Stimulated activated CD8-positive, alpha-beta memory T cell treated with anti-CD3 and anti-CD28 coated beads, Interleukin-12 subunit alpha, Interleukin-12 subunit beta, amount 100 ng/mL, for 24 hours (primary cell): ENCODE measurements around the gene ZNF665.
"Not testable (repeated sequence)": the region's sequence is repeated elsewhere in the genome, so short reads cannot be mapped to it uniquely, and the experiment has no call there.

Experiments
- DNase-seq: peaks from one replicate; pipeline ENCODE4 v3.0.0-alpha.2; 2020; ENCODE audit errors: extremely low read depth

The ZNF665 gene

GRCh38 chr19:53157626-53158025, 35.5 kb downstream of the ZNF665 start:
- no peak for DNase-seq

- DNase-seq, result no peak
These were observed 36.3 kb downstream of the ZNF665 start for GRCh38 chr19:53156850-53157249.

- no peak for DNase-seq
These were observed 45.5 kb downstream of the ZNF665 start for GRCh38 chr19:53147645-53148044.

- DNase-seq, result no peak
These were observed 52.8 kb downstream of the ZNF665 start for GRCh38 chr19:53140351-53140750.

GRCh38 chr19:53136432-53136831, 56.7 kb downstream of the ZNF665 start:
- no peak for DNase-seq

GRCh38 chr19:53132141-53132991, 60.8 kb downstream of the ZNF665 start, which contains the start of gene ZNF415:
TSS of gene ZNF415 (minus strand) at chr19:53132910. CDS start at chr19:53122676, 10,234 bp downstream.
- DNase-seq, result no peak

GRCh38 chr19:53131727-53132126, 61.4 kb downstream of the ZNF665 start:
- no peak for DNase-seq

- DNase-seq, result no peak
These were observed 62.0 kb downstream of the ZNF665 start for GRCh38 chr19:53131085-53131590.

- DNase-seq, result no peak
These were observed 62.7 kb downstream of the ZNF665 start for GRCh38 chr19:53130506-53130905.

GRCh38 chr19:53126733-53127526, 66.2 kb downstream of the ZNF665 start:
- not testable (repeated sequence) for DNase-seq

GRCh38 chr19:53123400-53123799, 69.8 kb downstream of the ZNF665 start:
- DNase-seq, result no peak
